Ovary (tissue), 3 donors: ENCODE data around the gene HMGCS1.

Experiments used
- CTCF ChIP-seq, 3 donors: fragments of 450-650 bp in 2 of 3; fragments of 200-600 bp in 1 of 3; IDR thresholded peaks; one replicate each; pipeline versions ENCODE4 v1.5.1 to v1.8.0; 2016 to 2022; ENCODE audit warnings: antibody characterized with exemption in 3 of 3, mild to moderate bottlenecking in 1 of 3
- EP300 ChIP-seq: sonication (generic); formaldehyde crosslinking; IDR thresholded peaks from one replicate; pipeline ENCODE4 v1.6.1; 2017; ENCODE audit warnings: antibody characterized with exemption
- POLR2A ChIP-seq: fragments of 450-650 bp; IDR thresholded peaks from one replicate; pipeline ENCODE4 v1.6.1; 2017; ENCODE audit warnings: antibody characterized with exemption, mild to moderate bottlenecking, moderate library complexity
- donor health status: DM: no; HTN: no; CAD: no.

GRCh38 chr5:43294226-43294625, 19.0 kb downstream of the HMGCS1 start:
- TF ChIP-seq POLR2A = no peak
- TF ChIP-seq CTCF (IDR thresholded peaks at IDR 0.05) = no peak
- no peak for TF ChIP-seq EP300
